Measurements from ENCODE around the gene TBX15.

GRCh38 chr1:118842452-118843201 is 145.5 kb downstream of the TBX15 start:
- TF ChIP-seq, protein P1, sequence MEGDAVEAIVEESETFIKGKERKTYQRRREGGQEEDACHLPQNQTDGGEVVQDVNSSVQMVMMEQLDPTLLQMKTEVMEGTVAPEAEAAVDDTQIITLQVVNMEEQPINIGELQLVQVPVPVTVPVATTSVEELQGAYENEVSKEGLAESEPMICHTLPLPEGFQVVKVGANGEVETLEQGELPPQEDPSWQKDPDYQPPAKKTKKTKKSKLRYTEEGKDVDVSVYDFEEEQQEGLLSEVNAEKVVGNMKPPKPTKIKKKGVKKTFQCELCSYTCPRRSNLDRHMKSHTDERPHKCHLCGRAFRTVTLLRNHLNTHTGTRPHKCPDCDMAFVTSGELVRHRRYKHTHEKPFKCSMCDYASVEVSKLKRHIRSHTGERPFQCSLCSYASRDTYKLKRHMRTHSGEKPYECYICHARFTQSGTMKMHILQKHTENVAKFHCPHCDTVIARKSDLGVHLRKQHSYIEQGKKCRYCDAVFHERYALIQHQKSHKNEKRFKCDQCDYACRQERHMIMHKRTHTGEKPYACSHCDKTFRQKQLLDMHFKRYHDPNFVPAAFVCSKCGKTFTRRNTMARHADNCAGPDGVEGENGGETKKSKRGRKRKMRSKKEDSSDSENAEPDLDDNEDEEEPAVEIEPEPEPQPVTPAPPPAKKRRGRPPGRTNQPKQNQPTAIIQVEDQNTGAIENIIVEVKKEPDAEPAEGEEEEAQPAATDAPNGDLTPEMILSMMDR (IDR thresholded peaks at IDR 0.05; ENCODE audit: borderline replicate concordance, extremely low read depth, low read length, poor library complexity, severe bottlenecking), result no peak
- TF ChIP-seq EZH2 (IDR thresholded peaks at IDR 0.05; ENCODE audit: borderline replicate concordance, low read depth, low read length, severe bottlenecking), result no peak

Data from DND-41 (cell line).